Activated CD4-positive, alpha-beta T cell treated with anti-CD3 and anti-CD28 coated beads, Interleukin-2, amount 50 U/mL, for 24 hours (primary cell): ENCODE measurements around the gene OPA3.
A peak's percentile ranks its signal among the peaks of the same experiment; 100 is the strongest.

Source experiments
- DNase-seq, 2 donors: peaks; one replicate each; pipeline ENCODE4 v3.0.0-alpha.2; 2020; ENCODE audit warnings: low read depth in 1 of 2, low spot score in 1 of 2

OPA3 gene

DNA sequence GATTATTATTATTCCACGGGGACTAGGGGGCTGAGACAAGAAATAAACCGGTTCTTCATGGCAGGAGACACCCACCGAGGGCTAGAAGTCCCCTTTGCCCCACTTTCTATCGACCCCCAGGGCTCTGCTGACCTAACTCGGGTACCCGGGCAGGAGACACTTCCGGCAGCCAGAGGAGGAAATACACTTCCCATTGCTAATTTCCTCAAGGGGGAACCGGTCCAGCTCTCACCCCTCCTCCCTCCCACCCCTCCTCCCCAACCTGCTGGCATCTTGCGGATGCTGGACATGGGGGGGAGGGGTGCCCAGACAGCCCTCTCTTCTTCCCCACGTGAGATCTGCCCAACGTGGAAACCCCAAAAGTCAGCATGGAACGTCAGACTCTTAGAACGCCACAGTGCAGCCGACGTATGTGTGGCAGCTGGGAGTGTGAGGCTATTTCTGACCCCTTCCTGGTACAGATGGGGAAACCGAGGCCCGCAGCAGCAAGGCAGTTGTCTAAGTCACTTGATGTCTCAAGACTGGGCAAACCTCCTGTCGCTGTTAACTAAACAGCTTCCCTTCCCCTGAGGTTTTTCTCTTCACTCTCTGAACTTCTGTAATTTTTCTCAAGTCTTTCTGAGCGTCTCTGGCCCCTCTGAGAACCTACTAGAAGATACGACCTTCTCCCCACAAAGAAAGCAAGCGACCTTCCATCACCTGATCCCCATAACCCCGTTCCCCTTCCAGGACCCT is 13.8 kb upstream of the OPA3 start:
- DNase-seq: no peak

GRCh38 chr19:45597425-45598111 is 13.0 kb upstream of the OPA3 start:
- no peak for DNase-seq

GRCh38 chr19:45595814-45596213 is 11.2 kb upstream of the OPA3 start:
- DNase-seq: no peak

GRCh38 chr19:45593520-45593919 is 8.9 kb upstream of the OPA3 start:
- no peak for DNase-seq

DNA sequence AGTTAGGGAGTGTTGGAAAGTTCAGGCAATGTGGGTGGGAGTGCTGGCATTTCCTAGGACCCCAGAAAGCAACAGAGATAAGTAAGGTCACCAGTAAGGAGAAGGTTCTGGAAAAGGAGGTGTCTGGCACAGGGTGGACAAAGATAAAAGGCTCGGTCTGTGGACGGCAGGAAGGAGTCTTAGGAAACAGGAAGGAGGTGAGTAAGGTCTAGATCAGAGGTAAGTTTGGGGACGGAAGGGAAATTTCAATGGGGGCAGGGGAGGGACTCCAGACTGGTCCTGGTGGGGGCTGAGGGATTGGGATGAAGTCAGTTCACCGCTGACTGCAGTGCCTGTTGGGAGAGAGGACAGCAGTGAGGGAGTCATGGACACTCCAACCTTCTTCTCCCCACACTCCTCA is 7.8 kb upstream of the OPA3 start:
- DNase-seq: no peak

DNA sequence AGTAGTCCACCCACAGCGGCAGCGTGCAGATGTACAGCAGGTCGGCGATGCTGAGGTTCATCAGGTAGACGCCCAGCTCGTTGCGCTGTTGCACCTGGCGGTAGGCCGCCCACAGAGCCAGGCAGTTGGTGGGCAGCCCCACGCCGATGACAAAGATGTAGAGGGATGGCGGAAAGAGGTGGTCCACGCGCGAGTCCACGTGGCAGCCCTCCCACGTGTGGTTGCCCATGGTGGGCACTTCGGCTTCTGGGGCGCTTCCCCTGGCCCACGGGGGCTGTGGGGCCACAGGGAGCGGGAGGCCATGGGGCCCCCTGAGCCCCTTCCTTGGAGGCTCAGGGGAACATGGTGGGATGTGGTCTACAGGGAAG is 7.0 kb upstream of the OPA3 start:
- DNase-seq: no peak

DNA sequence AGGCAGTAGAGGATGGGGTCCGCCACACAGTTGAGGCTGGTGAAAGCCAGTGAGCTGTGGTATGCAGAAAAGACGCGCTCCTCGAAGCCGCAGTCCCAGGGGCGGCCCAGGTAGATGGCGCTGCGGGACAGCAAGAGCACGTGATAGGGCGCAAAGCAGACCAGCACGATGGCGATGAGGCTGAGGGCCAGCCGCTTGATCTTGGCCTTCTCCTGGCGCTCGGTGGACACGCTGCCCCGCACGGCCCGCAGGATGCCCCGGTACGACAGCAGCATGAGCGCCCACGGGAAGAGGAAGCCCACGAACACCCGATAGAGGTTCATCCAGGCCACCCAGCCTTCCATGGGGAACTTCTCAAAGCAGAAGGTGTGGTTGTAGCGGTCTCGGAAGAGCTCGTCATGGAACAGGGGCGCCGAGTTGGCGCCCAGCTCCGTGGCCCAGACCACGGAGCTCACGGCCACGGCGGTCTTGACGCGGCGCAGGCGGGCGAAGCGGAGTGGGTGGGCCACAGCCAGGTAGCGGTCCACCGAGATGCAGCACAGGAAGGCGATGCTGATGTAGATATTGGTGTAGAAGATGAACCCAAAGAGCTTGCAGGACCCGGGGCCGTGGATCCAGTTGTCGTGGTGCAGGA is 6.5 kb upstream of the OPA3 start:
- DNase-seq: no peak

- DNase-seq: no peak
These were observed 5.8 kb upstream of the OPA3 start for GRCh38 chr19:45590300-45591003.

GRCh38 chr19:45589768-45590167 is 5.2 kb upstream of the OPA3 start:
- no peak for DNase-seq

DNA sequence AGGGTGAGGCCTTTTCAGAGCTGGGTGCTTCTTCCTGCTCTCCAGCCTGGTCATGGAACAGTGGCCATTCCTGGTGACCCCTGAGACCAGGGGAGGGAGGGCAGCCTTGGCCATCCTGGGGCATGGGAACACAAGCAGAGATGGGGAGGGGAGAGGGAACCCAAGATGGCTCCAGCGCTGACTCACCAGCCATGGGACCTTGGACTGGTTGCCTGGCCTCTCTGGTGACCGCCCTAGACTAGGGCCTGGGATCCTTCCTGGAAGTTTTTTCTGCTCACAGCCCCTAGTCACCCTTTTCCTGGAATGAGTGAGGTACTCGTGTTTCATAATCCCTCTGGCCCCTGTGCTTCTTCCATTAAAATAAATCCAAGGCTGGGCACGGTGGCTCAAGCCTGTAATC is 3.3 kb upstream of the OPA3 start:
- no peak for DNase-seq

- no peak for DNase-seq
These were observed 566 bp upstream of the OPA3 start for GRCh38 chr19:45585158-45585577.

DNA sequence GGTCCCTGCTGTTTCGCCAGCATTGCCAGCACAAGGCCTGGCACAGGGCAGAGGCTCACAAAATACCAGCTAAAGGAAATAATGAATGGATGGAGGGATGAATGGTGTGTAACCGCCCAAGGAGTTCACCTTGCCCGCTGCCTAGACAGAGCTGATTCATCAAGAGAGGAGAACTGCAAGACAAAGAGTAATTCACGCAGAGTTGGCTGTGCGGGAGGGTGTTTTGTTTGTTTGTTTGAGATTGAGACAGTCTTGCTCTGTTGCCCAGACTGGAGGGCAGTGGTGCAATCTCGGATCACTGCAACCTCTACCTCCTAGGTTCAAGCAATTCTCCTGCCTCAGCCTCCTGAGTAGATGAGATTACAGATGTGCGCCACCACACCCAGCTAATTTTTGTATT is 3.0 kb downstream of the OPA3 start:
- DNase-seq: no peak

DNA sequence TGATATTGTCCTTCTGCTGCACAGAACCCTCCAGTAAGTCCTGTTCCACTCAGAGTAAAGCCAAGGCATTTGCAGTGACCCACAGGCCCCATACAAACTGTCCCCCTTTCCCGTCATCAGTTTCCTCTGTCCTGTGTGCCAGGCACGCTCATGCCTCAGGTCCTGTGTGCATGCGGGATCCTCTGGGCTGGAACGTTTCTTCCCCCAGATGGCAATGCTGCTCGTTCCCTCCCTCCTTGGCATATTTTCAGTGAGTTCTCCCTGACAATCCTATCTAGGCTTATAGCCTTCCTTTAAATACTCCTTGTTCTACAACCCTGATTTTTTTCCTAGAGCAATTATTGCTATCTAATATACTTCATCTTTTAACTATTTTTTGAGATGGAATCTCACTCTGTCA is 5.7 kb downstream of the OPA3 start:
- no peak for DNase-seq

DNA sequence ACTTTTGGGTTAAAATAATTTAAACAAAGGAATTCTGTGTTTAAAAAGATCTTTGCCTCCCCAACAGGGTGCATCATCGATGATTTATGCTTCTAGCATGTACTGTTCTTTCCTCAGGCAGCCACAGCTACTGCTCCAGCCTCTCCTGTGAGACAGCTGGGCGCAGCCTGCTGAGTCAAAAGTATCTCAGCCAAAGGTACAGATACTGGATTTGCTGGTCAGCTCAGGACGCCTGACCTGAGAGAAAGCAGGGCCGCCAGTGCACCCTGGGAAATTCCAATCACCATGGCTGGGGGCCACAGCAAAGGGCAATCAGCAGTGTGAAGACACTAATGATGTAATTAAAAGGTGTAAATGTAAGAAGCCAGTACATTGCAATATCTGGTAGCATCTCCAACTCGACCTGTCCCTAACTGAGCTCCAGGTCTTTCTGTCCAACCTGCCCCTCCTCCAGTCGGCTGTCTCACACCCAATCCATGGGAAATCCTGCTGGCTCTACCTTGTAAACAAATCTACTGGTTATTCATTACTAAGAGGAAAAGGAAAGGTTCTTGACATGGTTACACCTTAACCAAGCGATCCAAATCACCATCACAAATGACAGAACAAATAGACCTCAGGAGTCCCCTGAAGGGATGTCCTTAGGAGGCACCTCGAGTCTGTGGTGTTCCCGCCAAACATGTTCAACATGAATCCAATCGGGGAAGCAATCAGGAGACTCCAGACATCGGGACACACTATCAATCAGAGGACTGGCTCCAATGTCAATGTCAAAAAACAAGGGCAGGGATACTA is 7.3 kb downstream of the OPA3 start:
- no peak for DNase-seq

GRCh38 chr19:45576682-45577081 is 7.9 kb downstream of the OPA3 start:
- DNase-seq: no peak

DNA sequence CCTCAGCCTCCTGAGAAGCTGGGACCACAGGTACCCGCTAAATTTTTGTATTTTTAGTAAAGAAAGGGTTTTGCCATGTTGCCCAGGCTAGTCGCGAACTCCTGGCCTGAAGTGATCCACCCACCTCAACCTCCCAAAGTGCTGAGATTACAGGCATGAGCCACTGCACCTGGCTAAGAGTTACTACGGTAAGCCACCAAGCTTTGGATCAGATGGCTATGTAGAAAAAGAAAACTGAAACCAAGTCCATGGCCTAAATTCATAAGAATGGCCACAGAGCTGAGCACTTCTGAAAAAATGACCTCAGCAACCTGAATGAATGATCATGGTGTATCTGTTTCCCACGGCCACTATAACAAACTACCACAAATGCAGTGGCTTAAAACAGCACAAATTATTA is 9.4 kb downstream of the OPA3 start:
- no peak for DNase-seq

GRCh38 chr19:45574526-45574925 is 10.1 kb downstream of the OPA3 start:
- DNase-seq: no peak

GRCh38 chr19:45571457-45572220 is 13.0 kb downstream of the OPA3 start:
- DNase-seq: no peak

- peak; percentile 15 to 31 for DNase-seq
These were observed 14.8 kb downstream of the OPA3 start for GRCh38 chr19:45569619-45570421.

- DNase-seq: no peak
These were observed 15.9 kb downstream of the OPA3 start for GRCh38 chr19:45568732-45569131.
